Activated CD4-positive, alpha-beta T cell treated with anti-CD3 and anti-CD28 coated beads, Interleukin-2, amount 50 U/mL, for 4 hours (primary cell): ENCODE measurements around the gene BRINP2.

Experiments
- DNase-seq, 2 experiments: peaks; one replicate each; pipeline ENCODE4 v3.0.0-alpha.2; 2020

The BRINP2 gene

GRCh38 chr1:177165069-177165439 is 5.7 kb upstream of the BRINP2 start:
- no peak for DNase-seq

GRCh38 chr1:177171536-177172123 is 872 bp downstream of the BRINP2 start:
- no peak for DNase-seq

- DNase-seq, result no peak
Observed at GRCh38 chr1:177172272-177172671, 1.5 kb downstream of the BRINP2 start.

GRCh38 chr1:177172866-177173265 is 2.1 kb downstream of the BRINP2 start:
- no peak for DNase-seq

GRCh38 chr1:177173976-177174375 is 3.2 kb downstream of the BRINP2 start:
- no peak for DNase-seq

GRCh38 chr1:177174921-177175634 is 4.3 kb downstream of the BRINP2 start:
- DNase-seq, result no peak

- DNase-seq, result no peak
Observed at GRCh38 chr1:177181280-177181630, 10.5 kb downstream of the BRINP2 start.

GRCh38 chr1:177181631-177182291 is 11.0 kb downstream of the BRINP2 start:
- DNase-seq, result no peak

- no peak for DNase-seq
Observed at GRCh38 chr1:177183836-177184235, 13.1 kb downstream of the BRINP2 start.

- DNase-seq, result no peak
Observed at GRCh38 chr1:177185209-177185608, 14.5 kb downstream of the BRINP2 start.

GRCh38 chr1:177186639-177187038 is 15.9 kb downstream of the BRINP2 start:
- DNase-seq, result no peak

- no peak for DNase-seq
Observed at GRCh38 chr1:177190308-177190970, 19.7 kb downstream of the BRINP2 start.

- DNase-seq, result no peak
Observed at GRCh38 chr1:177198243-177198642, 27.5 kb downstream of the BRINP2 start.

GRCh38 chr1:177200290-177200689 is 29.5 kb downstream of the BRINP2 start:
- no peak for DNase-seq

GRCh38 chr1:177206831-177207355 is 36.1 kb downstream of the BRINP2 start:
- DNase-seq, result no peak

- no peak for DNase-seq
Observed at GRCh38 chr1:177208920-177209319, 38.2 kb downstream of the BRINP2 start.

GRCh38 chr1:177209357-177209756 is 38.6 kb downstream of the BRINP2 start:
- DNase-seq, result no peak

- no peak for DNase-seq
Observed at GRCh38 chr1:177210071-177210470, 39.3 kb downstream of the BRINP2 start.

GRCh38 chr1:177211231-177211630 is 40.5 kb downstream of the BRINP2 start:
- no peak for DNase-seq

GRCh38 chr1:177216587-177217202 is 45.9 kb downstream of the BRINP2 start:
- no peak for DNase-seq

GRCh38 chr1:177219554-177220458 is 49.0 kb downstream of the BRINP2 start:
- no peak for DNase-seq

- DNase-seq, result no peak
Observed at GRCh38 chr1:177223359-177223758, 52.6 kb downstream of the BRINP2 start.
